K562 (cell line): ENCODE measurements around the gene MPND. TPM values are rescaled to one million over a fixed set of nuclear protein-coding genes. Genes with fewer than 3 reads are reported as not detected.

Experiments
- HIVEP1 ChIP-seq: fragments of 250-450 bp; sonication (Bioruptor Pico); IDR thresholded peaks from 2 replicates; pipeline ENCODE4 v1.4.0; 2020; ENCODE audit warnings: mild to moderate bottlenecking
- MNT ChIP-seq, 2 experiments: fragments of 450-650 bp; conservative IDR thresholded peaks; 2 replicates each; pipeline ENCODE4 v1.6.1; 2017; ENCODE audit warnings: mild to moderate bottlenecking in 2 of 2, moderate library complexity in 2 of 2
- MTA3 ChIP-seq: fragments of 450-650 bp; formaldehyde crosslinking; IDR thresholded peaks from 2 replicates; pipeline ENCODE4 v1.6.1; 2017; ENCODE audit warnings: mild to moderate bottlenecking, borderline replicate concordance
- NFRKB ChIP-seq: fragments of 450-650 bp; IDR thresholded peaks from 2 replicates; pipeline ENCODE4 v1.6.1; 2016; ENCODE audit warnings: low read depth
- SUPT5H ChIP-seq: fragments of 450-650 bp; IDR thresholded peaks from 2 replicates; pipeline ENCODE4 v1.6.1; 2016
- TSC22D4 ChIP-seq: fragments of 450-650 bp; IDR thresholded peaks from 2 replicates; pipeline ENCODE4 v1.6.1; 2016; ENCODE audit warnings: missing genetic modification characterization, missing biosample characterization, control low read depth
- YY1 ChIP-seq, 3 experiments: IDR thresholded peaks; 2 replicates each; pipeline ENCODE4 v1.6.1; 2011; ENCODE audit warnings: low read length in 2 of 3, mild to moderate bottlenecking in 2 of 3, moderate library complexity in 2 of 3, borderline replicate concordance in 1 of 3, control low read depth in 1 of 3, low read depth in 1 of 3; ENCODE audit not compliant: insufficient read depth in 3 of 3, insufficient replicate concordance in 2 of 3, control insufficient read depth in 1 of 3, insufficient read length in 1 of 3; ENCODE audit errors: extremely low read depth in 1 of 3
- ZNF133 ChIP-seq: fragments of 250-450 bp; sonication (Bioruptor Pico); IDR thresholded peaks from 2 replicates; pipeline ENCODE4 v1.4.0; 2020; ENCODE audit warnings: mild to moderate bottlenecking
- ZNF436 ChIP-seq: fragments of 250-450, 450-650 bp; sonication (Bioruptor Pico); formaldehyde crosslinking; IDR thresholded peaks from 2 replicates; pipeline ENCODE4 v1.7.0; 2020; ENCODE audit warnings: mild to moderate bottlenecking
- ZNF57 ChIP-seq: fragments of 450-650 bp; formaldehyde crosslinking; IDR thresholded peaks from 2 replicates; pipeline ENCODE4 v1.4.0; 2020; ENCODE audit warnings: mild to moderate bottlenecking, moderate library complexity
- ZNF766 ChIP-seq: fragments of 200-800 bp; sonication (Bioruptor generic); conservative IDR thresholded peaks from 2 replicates; pipeline ENCODE4 v1.6.1; 2016; ENCODE audit warnings: missing genetic modification characterization, missing compliant biosample characterization
- ZSCAN32 ChIP-seq: fragments of 450-650 bp; formaldehyde crosslinking; IDR thresholded peaks from 2 replicates; pipeline ENCODE4 v1.4.0; 2020; ENCODE audit warnings: mild to moderate bottlenecking, moderate library complexity
- polyA plus RNA-seq, 8 experiments: library from polyadenylated mRNA; depleted of rRNA in 4 of 8; stranded (reverse) in 5 of 8; unstranded in 3 of 8; fragments of >200 nt; fragmentation: Nextera tagmentation in 2 of 8; fragmentation: Illumina TruSeq in 1 of 8; extraction: Ambion mirVana in 2 of 8; extraction: Trizol in 1 of 8; gene quantifications; 2 replicates each; pipeline versions ENCODE4 v1.2.1 to v1.2.3, GENCODE V29; 2011 to 2014; ENCODE audit warnings: inconsistent platforms in 1 of 8, missing spikeins in 1 of 8
- total RNA-seq, 7 experiments: library from RNA; depleted of rRNA in 6 of 7; stranded (reverse); fragments of >200 nt in 6 of 7; fragmentation: Illumina TruSeq in 2 of 7; extraction: Trizol in 2 of 7; gene quantifications; 2 replicates each; pipeline versions ENCODE4 v1.2.1 to v1.2.3, GENCODE V29; 2011 to 2021; ENCODE audit warnings: low replicate concordance in 1 of 7
- TF ChIP-seq, protein P1 (sequence below): fragments of 450-650 bp; formaldehyde crosslinking; IDR thresholded peaks from 2 replicates; pipeline ENCODE4 v1.4.0; 2022; ENCODE audit warnings: missing genetic modification characterization
- TF ChIP-seq, protein P2 (sequence below): fragments of 150-350 bp; conservative IDR thresholded peaks from 2 replicates; pipeline ENCODE4 v1.6.1; 2014; ENCODE audit warnings: low read length
- TF ChIP-seq, protein P3 (sequence below), 2 experiments: IDR thresholded peaks; 2 replicates each; pipeline ENCODE4 v1.6.1; 2012; ENCODE audit warnings: improper control_type of control experiment in 2 of 2, low read depth in 2 of 2, low read length in 2 of 2, borderline replicate concordance in 1 of 2
- TF ChIP-seq, protein P4 (sequence below): fragments of 250-450 bp; sonication (Bioruptor Pico); IDR thresholded peaks from 2 replicates; pipeline ENCODE4 v1.8.0; 2021; ENCODE audit warnings: moderate library complexity, mild to moderate bottlenecking, inconsistent platforms

MPND gene
- total and polyA plus RNA-seq, 9 of the 15 experiments (the other 6 are each of a cell fraction or from before 2014, with no cell fraction given) = 0.25 to 14.0 (median 3.9) TPM

DNA sequence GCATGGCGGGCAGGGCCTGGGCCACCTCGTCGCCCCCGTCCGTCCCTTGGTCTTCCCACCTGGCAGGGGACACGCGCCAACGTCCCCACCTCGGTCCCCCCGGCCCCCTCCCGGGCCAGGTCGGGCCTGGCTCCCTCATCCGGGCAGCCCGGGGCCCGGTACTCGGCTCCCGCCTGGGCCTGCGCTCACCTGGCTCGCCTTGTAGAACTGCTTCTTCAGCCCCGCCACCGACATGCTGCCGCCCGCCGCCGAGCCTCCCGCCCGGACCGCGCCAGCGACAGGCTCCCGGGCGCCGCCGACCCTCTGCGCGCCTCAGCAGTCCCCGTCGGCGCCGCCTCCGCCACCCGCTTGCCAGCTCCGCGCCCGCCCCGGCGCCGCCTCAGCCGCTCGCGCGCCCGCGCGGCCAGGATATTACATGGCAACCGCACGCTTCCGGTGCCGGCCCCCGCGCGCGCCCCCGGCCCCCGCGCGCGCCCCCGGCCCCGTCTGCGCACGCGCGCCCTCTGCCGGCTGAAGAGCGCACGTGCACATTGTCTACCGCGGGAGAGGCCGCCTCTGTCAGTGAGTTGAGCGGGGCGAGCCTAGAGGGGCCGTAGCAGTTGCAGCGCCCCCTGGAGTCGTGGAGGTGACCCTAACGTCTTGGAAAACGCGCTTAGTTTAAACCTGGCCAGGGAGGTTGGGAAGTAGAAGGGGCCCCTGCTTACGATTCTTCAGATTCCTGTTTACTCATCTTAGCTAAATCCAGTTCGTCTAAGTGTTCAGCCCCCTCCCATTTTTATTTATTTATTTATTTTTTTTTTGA is 57.0 kb downstream of the MPND start, which contains the start of gene SH3GL1 (continued):
- TF ChIP-seq, protein P1, sequence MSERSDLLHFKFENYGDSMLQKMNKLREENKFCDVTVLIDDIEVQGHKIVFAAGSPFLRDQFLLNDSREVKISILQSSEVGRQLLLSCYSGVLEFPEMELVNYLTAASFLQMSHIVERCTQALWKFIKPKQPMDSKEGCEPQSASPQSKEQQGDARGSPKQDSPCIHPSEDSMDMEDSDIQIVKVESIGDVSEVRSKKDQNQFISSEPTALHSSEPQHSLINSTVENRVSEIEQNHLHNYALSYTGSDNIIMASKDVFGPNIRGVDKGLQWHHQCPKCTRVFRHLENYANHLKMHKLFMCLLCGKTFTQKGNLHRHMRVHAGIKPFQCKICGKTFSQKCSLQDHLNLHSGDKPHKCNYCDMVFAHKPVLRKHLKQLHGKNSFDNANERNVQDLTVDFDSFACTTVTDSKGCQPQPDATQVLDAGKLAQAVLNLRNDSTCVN (CRISPR knock-in tag) = 0 out of 2 replicates have a peak, but pooled peaks have one; percentile 3
- peak in 2 of 3 experiments; percentile 41 to 70 for TF ChIP-seq YY1 (IDR thresholded peaks at IDR 0.05; ENCODE audit: borderline replicate concordance in 1 of 3, control insufficient read depth in 1 of 3, extremely low read depth in 1 of 3, insufficient read depth in 3 of 3, insufficient read length in 1 of 3, insufficient replicate concordance in 2 of 3, low read depth in 1 of 3, low read length in 2 of 3)
- TF ChIP-seq NFRKB = no peak
- TF ChIP-seq ZNF436 (CRISPR knock-in tag) = no peak
- no peak for TF ChIP-seq ZSCAN32
- TF ChIP-seq, protein P2, sequence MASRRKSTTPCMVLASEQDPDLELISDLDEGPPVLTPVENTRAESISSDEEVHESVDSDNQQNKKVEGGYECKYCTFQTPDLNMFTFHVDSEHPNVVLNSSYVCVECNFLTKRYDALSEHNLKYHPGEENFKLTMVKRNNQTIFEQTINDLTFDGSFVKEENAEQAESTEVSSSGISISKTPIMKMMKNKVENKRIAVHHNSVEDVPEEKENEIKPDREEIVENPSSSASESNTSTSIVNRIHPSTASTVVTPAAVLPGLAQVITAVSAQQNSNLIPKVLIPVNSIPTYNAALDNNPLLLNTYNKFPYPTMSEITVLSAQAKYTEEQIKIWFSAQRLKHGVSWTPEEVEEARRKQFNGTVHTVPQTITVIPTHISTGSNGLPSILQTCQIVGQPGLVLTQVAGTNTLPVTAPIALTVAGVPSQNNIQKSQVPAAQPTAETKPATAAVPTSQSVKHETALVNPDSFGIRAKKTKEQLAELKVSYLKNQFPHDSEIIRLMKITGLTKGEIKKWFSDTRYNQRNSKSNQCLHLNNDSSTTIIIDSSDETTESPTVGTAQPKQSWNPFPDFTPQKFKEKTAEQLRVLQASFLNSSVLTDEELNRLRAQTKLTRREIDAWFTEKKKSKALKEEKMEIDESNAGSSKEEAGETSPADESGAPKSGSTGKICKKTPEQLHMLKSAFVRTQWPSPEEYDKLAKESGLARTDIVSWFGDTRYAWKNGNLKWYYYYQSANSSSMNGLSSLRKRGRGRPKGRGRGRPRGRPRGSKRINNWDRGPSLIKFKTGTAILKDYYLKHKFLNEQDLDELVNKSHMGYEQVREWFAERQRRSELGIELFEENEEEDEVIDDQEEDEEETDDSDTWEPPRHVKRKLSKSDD = peak; percentile 76; the same call in 1 of the 2 replicates
- peak; percentile 71 to 84; a peak in 3 of 4 replicates for TF ChIP-seq MNT (conservative IDR thresholded peaks at IDR 0.05)
- TF ChIP-seq SUPT5H = no peak
- 0 out of 2 replicates have a peak, but pooled peaks have one; percentile 16 for TF ChIP-seq MTA3
- TF ChIP-seq ZNF766 = peak; percentile 98
- no peak for TF ChIP-seq TSC22D4 (tag)
- TF ChIP-seq, protein P3, sequence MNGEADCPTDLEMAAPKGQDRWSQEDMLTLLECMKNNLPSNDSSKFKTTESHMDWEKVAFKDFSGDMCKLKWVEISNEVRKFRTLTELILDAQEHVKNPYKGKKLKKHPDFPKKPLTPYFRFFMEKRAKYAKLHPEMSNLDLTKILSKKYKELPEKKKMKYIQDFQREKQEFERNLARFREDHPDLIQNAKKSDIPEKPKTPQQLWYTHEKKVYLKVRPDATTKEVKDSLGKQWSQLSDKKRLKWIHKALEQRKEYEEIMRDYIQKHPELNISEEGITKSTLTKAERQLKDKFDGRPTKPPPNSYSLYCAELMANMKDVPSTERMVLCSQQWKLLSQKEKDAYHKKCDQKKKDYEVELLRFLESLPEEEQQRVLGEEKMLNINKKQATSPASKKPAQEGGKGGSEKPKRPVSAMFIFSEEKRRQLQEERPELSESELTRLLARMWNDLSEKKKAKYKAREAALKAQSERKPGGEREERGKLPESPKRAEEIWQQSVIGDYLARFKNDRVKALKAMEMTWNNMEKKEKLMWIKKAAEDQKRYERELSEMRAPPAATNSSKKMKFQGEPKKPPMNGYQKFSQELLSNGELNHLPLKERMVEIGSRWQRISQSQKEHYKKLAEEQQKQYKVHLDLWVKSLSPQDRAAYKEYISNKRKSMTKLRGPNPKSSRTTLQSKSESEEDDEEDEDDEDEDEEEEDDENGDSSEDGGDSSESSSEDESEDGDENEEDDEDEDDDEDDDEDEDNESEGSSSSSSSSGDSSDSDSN (IDR thresholded peaks at IDR 0.05; ENCODE audit: borderline replicate concordance in 1 of 2, low read depth in 2 of 2, low read length in 2 of 2) = no peak
- no peak for TF ChIP-seq ZNF133 (CRISPR knock-in tag)
- no peak for TF ChIP-seq ZNF57 (CRISPR knock-in tag)
- no peak for TF ChIP-seq HIVEP1 (CRISPR knock-in tag)
- TF ChIP-seq, protein P4, sequence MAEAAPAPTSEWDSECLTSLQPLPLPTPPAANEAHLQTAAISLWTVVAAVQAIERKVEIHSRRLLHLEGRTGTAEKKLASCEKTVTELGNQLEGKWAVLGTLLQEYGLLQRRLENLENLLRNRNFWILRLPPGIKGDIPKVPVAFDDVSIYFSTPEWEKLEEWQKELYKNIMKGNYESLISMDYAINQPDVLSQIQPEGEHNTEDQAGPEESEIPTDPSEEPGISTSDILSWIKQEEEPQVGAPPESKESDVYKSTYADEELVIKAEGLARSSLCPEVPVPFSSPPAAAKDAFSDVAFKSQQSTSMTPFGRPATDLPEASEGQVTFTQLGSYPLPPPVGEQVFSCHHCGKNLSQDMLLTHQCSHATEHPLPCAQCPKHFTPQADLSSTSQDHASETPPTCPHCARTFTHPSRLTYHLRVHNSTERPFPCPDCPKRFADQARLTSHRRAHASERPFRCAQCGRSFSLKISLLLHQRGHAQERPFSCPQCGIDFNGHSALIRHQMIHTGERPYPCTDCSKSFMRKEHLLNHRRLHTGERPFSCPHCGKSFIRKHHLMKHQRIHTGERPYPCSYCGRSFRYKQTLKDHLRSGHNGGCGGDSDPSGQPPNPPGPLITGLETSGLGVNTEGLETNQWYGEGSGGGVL = no peak
